HepG2 (cell line): ENCODE data around the gene KIAA0319L. TPM values are rescaled to one million over a fixed set of nuclear protein-coding genes. Genes with fewer than 3 reads are reported as not detected.
A peak's percentile ranks its signal among the peaks of the same experiment; 100 is the strongest.

Experiments used
- CBX5 ChIP-seq: sonication (generic); formaldehyde crosslinking; IDR thresholded peaks from 2 replicates; pipeline ENCODE4 v1.4.0; 2020; ENCODE audit warnings: missing genetic modification reagents, borderline replicate concordance
- DPF2 ChIP-seq: sonication (generic); formaldehyde crosslinking; IDR thresholded peaks from 2 replicates; pipeline ENCODE4 v1.4.0; 2020; ENCODE audit warnings: mild to moderate bottlenecking, low read depth, missing genetic modification reagents, borderline replicate concordance
- ETV5 ChIP-seq: IDR thresholded peaks from 2 replicates; pipeline ENCODE4 v1.6.1; 2018; ENCODE audit warnings: missing biosample characterization, missing genetic modification reagents, inconsistent platforms, borderline replicate concordance
- HIC2 ChIP-seq: sonication (generic); formaldehyde crosslinking; IDR thresholded peaks from 2 replicates; pipeline ENCODE4 v1.9.0; 2022; ENCODE audit warnings: low read depth, missing genetic modification reagents
- IRF9 ChIP-seq: sonication (generic); formaldehyde crosslinking; IDR thresholded peaks from 2 replicates; pipeline ENCODE4 v1.8.0; 2022; ENCODE audit warnings: missing genetic modification reagents, mild to moderate bottlenecking, borderline replicate concordance
- KLF13 ChIP-seq: sonication (generic); formaldehyde crosslinking; IDR thresholded peaks from 2 replicates; pipeline ENCODE4 v1.4.0; 2020; ENCODE audit warnings: mild to moderate bottlenecking, missing genetic modification reagents
- KMT2B ChIP-seq: IDR thresholded peaks from 2 replicates; pipeline ENCODE4 v1.6.1; 2016; ENCODE audit warnings: missing genetic modification reagents, missing compliant biosample characterization
- NFE2L2 ChIP-seq: fragments of 150-350 bp; IDR thresholded peaks from 2 replicates; pipeline ENCODE4 v1.6.1; 2014; ENCODE audit warnings: low read length
- POGK ChIP-seq: sonication (generic); formaldehyde crosslinking; conservative IDR thresholded peaks from 2 replicates; pipeline ENCODE4 v1.8.0; 2022; ENCODE audit warnings: mild to moderate bottlenecking, moderate library complexity, missing genetic modification reagents
- SP4 ChIP-seq: sonication (generic); formaldehyde crosslinking; IDR thresholded peaks from 2 replicates; pipeline ENCODE4 v1.8.1; 2023; ENCODE audit warnings: mild to moderate bottlenecking, missing genetic modification reagents
- SSRP1 ChIP-seq: IDR thresholded peaks from 2 replicates; pipeline ENCODE4 v1.6.1; 2016; ENCODE audit warnings: control low read depth
- TCF12 ChIP-seq, 2 experiments: fragments of 450-650 bp in 1 of 2; sonication (generic) in 1 of 2; formaldehyde crosslinking in 1 of 2; IDR thresholded peaks; 2 replicates each; pipeline versions ENCODE4 v1.6.1 to v1.8.0; 2017 to 2022; ENCODE audit warnings: antibody characterized with exemption in 1 of 2, mild to moderate bottlenecking in 1 of 2, missing genetic modification reagents in 1 of 2, moderate library complexity in 1 of 2
- THAP8 ChIP-seq: sonication (generic); formaldehyde crosslinking; IDR thresholded peaks from 2 replicates; pipeline ENCODE4 v1.5.1; 2020; ENCODE audit warnings: missing genetic modification reagents, mild to moderate bottlenecking, borderline replicate concordance
- TRIM22 ChIP-seq: fragments of 450-650 bp; IDR thresholded peaks from 2 replicates; pipeline ENCODE4 v1.6.1; 2017
- ZBTB25 ChIP-seq: IDR thresholded peaks from 2 replicates; pipeline ENCODE4 v1.6.1; 2018; ENCODE audit warnings: missing genetic modification reagents
- ZNF121 ChIP-seq: sonication (generic); formaldehyde crosslinking; IDR thresholded peaks from 2 replicates; pipeline ENCODE4 v1.5.0; 2020; ENCODE audit warnings: mild to moderate bottlenecking, missing genetic modification reagents
- ZNF180 ChIP-seq: sonication (generic); formaldehyde crosslinking; IDR thresholded peaks from 2 replicates; pipeline ENCODE4 v1.4.0; 2020; ENCODE audit warnings: low read depth, missing genetic modification reagents, borderline replicate concordance
- ZNF333 ChIP-seq: sonication (generic); formaldehyde crosslinking; IDR thresholded peaks from 2 replicates; pipeline ENCODE4 v1.4.0; 2020; ENCODE audit warnings: mild to moderate bottlenecking, missing genetic modification reagents, borderline replicate concordance
- ZNF468 ChIP-seq: sonication (generic); formaldehyde crosslinking; IDR thresholded peaks from 2 replicates; pipeline ENCODE4 v1.8.0; 2022; ENCODE audit warnings: mild to moderate bottlenecking, moderate library complexity, missing genetic modification reagents
- polyA plus RNA-seq, 8 experiments: library from polyadenylated mRNA; depleted of rRNA in 3 of 8; stranded (reverse) in 7 of 8; unstranded in 1 of 8; fragments of >200 nt; fragmentation: Illumina TruSeq in 4 of 8; extraction: Trizol in 4 of 8; gene quantifications; 2 replicates each; pipeline versions ENCODE4 v1.2.1 to v1.2.3, GENCODE V29; 2011 to 2016; ENCODE audit warnings: low read depth in 4 of 8, missing spikeins in 1 of 8, mixed read lengths in 1 of 8; ENCODE audit not compliant: insufficient read depth in 1 of 8
- total RNA-seq, 5 experiments: library from RNA; depleted of rRNA; stranded (reverse); fragments of >200 nt; fragmentation: Illumina TruSeq; extraction: Trizol; gene quantifications; 2 replicates each; pipeline ENCODE4 v1.2.3, GENCODE V29; 2016; ENCODE audit warnings: low read depth in 1 of 5

Gene KIAA0319L
- total and polyA plus RNA-seq, 2 of the 13 experiments (the other 11 are each of a cell fraction or from before 2014, with no cell fraction given): 33.4 to 82.6 TPM

GRCh38 chr1:35557611-35558373 is 589 bp upstream of the KIAA0319L start, which contains the start of gene NCDN (continued):
- TF ChIP-seq ETV5 (CRISPR knock-in tag) (peak; percentile 42; the same call in 1 of the 2 replicates), TRIM22 (no peak), THAP8 (0 out of 2 replicates have a peak, but pooled peaks have one; percentile 52), KLF13 (CRISPR knock-in tag) (no peak), ZNF468 (CRISPR knock-in tag) (0 out of 2 replicates have a peak, but pooled peaks have one; percentile 63), DPF2 (no peak), KMT2B (CRISPR knock-in tag) (peak; percentile 83), TCF12 (IDR thresholded peaks at IDR 0.05) (no peak), TCF12 (CRISPR knock-in tag; IDR thresholded peaks at IDR 0.05) (0 out of 2 replicates have a peak, but pooled peaks have one; percentile 19), POGK (CRISPR knock-in tag) (no peak), ZBTB25 (CRISPR knock-in tag) (peak; percentile 41; the same call in 1 of the 2 replicates), ZNF180 (CRISPR knock-in tag) (no peak), CBX5 (CRISPR knock-in tag) (no peak; the same call in 1 of the 2 replicates), NFE2L2 (no peak), SSRP1 (CRISPR knock-in tag) (peak; percentile 96; the same call in 1 of the 2 replicates), SP4 (CRISPR knock-in tag) (peak; percentile 90), ZNF333 (CRISPR knock-in tag) (no peak), HIC2 (CRISPR knock-in tag) (no peak), ZNF121 (CRISPR knock-in tag) (no peak), IRF9 (CRISPR knock-in tag) (peak; percentile 51; the same call in 1 of the 2 replicates)
